ENCODE results near the gene UBE2E2.

The UBE2E2 gene

DNA sequence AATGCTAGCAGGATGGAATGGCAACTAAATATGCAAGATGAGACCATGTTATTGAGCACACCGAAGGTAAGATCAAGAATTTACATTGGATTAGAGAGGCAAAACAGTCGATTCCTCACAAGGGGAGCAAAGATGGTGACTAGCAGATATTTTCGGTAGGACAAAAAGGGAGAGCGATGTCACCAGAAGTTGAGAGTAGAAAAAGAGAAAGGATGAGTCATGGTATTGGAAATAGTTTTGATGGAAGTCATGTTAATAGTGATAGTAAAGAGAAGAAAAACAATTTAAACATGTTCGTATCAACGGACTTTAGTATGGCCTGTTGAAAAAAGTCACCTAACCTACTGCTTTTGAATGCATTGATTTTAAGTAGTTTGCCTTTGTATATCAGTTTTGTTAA lies 55.0 kb downstream of the UBE2E2 start:
- DNase-seq (ENCODE audit: low spot score), result no peak
- TF ChIP-seq, protein P1, sequence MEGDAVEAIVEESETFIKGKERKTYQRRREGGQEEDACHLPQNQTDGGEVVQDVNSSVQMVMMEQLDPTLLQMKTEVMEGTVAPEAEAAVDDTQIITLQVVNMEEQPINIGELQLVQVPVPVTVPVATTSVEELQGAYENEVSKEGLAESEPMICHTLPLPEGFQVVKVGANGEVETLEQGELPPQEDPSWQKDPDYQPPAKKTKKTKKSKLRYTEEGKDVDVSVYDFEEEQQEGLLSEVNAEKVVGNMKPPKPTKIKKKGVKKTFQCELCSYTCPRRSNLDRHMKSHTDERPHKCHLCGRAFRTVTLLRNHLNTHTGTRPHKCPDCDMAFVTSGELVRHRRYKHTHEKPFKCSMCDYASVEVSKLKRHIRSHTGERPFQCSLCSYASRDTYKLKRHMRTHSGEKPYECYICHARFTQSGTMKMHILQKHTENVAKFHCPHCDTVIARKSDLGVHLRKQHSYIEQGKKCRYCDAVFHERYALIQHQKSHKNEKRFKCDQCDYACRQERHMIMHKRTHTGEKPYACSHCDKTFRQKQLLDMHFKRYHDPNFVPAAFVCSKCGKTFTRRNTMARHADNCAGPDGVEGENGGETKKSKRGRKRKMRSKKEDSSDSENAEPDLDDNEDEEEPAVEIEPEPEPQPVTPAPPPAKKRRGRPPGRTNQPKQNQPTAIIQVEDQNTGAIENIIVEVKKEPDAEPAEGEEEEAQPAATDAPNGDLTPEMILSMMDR (IDR thresholded peaks at IDR 0.05; ENCODE audit: extremely low read depth, missing control alignments), result no peak

DNA sequence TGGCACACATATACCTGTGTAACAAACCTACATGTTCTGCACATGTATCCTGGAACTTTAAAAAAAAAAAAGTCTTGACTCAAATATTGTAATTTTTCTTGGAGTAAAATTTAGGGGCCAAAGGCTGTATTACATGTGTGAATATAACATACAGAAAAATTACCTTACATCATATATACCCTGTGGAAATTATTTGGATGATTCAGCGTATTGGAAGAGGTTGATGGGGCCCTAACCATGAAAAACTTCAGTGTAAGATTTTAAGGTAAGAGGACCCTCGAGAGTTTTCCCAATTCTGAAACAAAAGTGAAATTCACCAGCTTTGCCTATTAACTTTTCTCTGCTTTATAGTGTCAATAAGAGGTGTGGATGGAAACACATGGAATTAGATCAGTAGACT lies 56.4 kb downstream of the UBE2E2 start:
- no peak for DNase-seq (ENCODE audit: low spot score)
- TF ChIP-seq, protein P1 (IDR thresholded peaks at IDR 0.05; ENCODE audit: extremely low read depth, missing control alignments), result no peak

DNA sequence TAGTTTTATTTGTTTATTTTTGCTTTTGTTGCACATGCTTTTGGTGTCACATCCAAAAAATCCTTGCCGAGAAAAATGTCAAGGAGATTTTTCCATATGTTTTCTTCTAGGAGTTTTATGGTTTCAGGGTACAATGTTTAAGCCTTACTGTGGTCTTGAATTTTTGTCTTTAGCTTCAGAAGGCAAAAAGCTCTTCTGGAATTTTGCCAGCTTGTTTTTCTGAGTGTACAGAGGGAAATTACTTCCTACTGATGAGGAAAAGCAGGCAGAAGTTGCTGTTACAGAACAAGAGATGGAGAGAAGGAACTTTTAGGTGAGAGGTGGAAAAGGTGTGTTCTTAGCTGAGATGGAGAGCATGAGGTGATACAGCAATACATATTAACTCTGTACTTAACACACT lies 59.6 kb downstream of the UBE2E2 start:
- TF ChIP-seq, protein P1 (IDR thresholded peaks at IDR 0.05; ENCODE audit: extremely low read depth, missing control alignments), result no peak
- no peak for DNase-seq (ENCODE audit: low spot score)

DNA sequence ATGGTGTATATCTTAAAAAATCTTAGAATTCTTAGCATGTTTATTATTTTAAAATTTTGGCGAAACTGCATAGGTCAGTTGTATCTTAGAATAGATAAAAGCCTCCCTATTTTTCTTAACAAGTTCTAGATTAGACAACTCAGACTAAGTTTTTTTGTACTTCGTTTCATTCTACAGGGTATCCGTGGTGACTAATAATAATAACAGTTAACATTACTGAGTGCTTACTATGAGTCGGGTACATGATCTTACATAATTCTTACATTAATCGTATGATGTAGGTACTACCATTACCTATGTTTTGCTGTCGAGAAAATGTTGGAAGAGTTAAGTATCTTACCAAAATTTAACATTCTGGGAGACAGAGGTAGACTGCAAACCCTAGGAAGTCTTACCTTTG lies 60.7 kb downstream of the UBE2E2 start:
- DNase-seq (ENCODE audit: low spot score), result no peak
- TF ChIP-seq, protein P1 (IDR thresholded peaks at IDR 0.05; ENCODE audit: extremely low read depth, missing control alignments), result no peak

DNA sequence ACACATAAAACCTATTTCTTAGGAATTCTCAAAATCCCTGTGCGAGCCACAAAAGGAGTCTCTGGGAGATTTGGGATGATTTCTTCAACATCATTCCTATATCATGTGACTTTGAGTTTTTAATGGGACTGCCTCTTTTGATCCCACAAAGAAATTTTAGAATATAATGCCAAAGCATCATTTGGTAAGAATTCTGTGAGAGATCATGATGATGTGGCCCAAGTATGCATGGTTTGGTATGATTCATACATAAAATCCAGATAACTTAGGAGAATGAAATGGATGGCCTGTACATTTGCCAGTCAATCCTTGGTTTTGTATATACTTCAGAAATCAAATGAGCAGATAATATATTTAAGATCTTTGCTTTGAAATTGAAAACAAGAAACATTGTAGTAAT lies 61.3 kb downstream of the UBE2E2 start:
- TF ChIP-seq, protein P1 (IDR thresholded peaks at IDR 0.05; ENCODE audit: extremely low read depth, missing control alignments), result no peak
- no peak for DNase-seq (ENCODE audit: low spot score)

DNA sequence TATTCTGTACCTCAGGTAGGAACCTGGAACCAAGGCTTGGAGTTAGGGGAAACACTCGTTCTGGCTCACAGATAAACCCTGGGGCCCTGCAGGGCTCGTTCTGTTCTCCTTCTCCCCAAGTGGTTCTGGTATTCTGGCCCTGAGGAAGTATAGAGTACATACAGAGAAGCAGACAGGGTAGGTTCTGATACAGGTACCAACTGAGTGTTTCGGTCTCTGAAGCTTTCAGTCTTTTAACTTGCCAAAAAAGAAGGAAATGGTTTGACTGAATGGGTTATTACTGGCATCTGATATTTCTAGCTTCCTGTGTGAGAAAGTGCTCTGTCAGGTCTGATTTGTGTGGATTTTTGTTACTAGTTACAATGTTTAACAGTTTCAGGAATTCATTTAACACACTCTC lies 67.3 kb downstream of the UBE2E2 start:
- DNase-seq (ENCODE audit: low spot score), result no peak
- TF ChIP-seq, protein P1 (IDR thresholded peaks at IDR 0.05; ENCODE audit: extremely low read depth, missing control alignments), result no peak

DNA sequence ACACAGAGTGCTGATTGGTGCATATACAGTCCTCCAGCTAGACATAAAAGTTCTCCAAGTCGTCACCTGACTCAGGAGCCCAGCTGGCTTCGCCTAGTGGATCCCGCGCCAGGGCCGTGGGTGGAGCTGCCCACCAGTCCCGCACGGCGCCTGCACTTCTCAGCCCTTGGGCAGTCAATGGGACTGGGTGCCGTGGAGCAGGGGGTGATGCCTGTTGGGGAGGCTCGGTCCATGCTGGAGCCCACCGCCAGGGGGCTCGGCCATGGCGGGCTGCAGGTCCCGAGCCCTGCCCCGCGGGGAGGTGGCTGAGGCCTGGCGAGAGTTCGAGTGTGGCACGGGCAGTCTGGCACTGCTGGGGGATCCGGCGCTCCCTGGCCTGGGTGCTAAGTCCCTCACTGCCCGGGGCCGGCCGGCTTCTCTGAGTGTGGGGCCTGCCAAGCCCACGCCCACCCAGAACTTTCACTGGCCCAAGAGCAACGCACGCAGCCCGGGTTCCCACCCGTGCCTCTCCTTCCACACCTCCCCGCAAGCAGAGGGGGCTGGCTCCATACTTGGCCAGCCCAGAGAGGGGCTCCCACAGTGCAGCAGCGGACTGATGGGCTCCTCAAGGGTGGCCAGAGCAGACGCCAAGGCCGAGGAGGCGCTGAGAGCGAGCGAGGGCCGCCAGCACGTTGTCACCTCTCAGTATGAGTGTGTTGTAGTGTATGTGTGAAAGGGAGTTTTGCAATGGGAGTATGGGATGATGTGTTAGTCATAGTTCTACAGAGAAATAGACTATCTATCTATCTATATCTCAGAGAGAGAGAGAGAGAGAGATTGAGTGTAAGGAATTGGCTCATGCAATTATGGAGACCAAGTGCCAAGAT lies 69.0 kb downstream of the UBE2E2 start:
- no peak for DNase-seq (ENCODE audit: low spot score)
- TF ChIP-seq, protein P1 (IDR thresholded peaks at IDR 0.05; ENCODE audit: extremely low read depth, missing control alignments), result no peak
